Left ventricle myocardium inferior (tissue), 1 donor: ENCODE measurements around the gene LRFN3. TPM values are rescaled to one million over a fixed set of nuclear protein-coding genes. Genes with fewer than 3 reads are reported as not detected.

Experiments used
- DNase-seq: peaks from one replicate; pipeline ENCODE4 v3.0.0-alpha.2; 2020
- H3K27ac ChIP-seq: fragments of 200-600 bp; replicated peaks from 2 replicates; pipeline ENCODE4 v1.8.0; 2021
- H3K27me3 ChIP-seq: fragments of 200-600 bp; 2 replicates; pipeline ENCODE4 v1.8.0; 2021; ENCODE audit warnings: low read depth
- H3K36me3 ChIP-seq: fragments of 200-600 bp; 2 replicates; pipeline ENCODE4 v1.8.0; 2021
- H3K4me1 ChIP-seq: fragments of 200-600 bp; 2 replicates; pipeline ENCODE4 v1.8.0; 2021
- H3K4me3 ChIP-seq: fragments of 200-600 bp; 2 replicates; pipeline ENCODE4 v1.8.0; 2021; ENCODE audit warnings: mild to moderate bottlenecking, moderate library complexity
- H3K9me3 ChIP-seq: fragments of 200-600 bp; replicated peaks from 2 replicates; pipeline ENCODE4 v1.8.0; 2021
- CTCF ChIP-seq: fragments of 200-600 bp; IDR thresholded peaks from 2 replicates; pipeline ENCODE4 v1.8.0; 2021; ENCODE audit warnings: antibody characterized with exemption, mild to moderate bottlenecking, borderline replicate concordance
- intact Hi-C: fragments of 100-400 bp; cut with micrococcal nuclease; formaldehyde crosslinking; loops from one replicate; pipeline ENCODE4 v1.11.0; 2022
- total RNA-seq: library from RNA; stranded (reverse); fragmentation: NEBNext Ultra II Directional; extraction: Animal tissue kit (Norgen Biotek cat#: 25700); gene quantifications from one replicate; pipeline ENCODE4 v1.2.1, GENCODE V29; 2021
- donor health status: DM: no; HTN: yes; CAD: no; lungs with severe emphysema.

Gene LRFN3
- total RNA-seq, 1 donor from 2014 or later: 7.1 TPM

- Histone ChIP-seq H3K4me3 (no peak overlapping the region), H3K27ac (no peak overlapping the region), H3K9me3 (no peaks in the 10 kb centered on the region), H3K36me3 (peaks cover 40% of the 10 kb centered on the region), H3K4me1 (no peaks in the 10 kb centered on the region), H3K27me3 (no peaks in the 10 kb centered on the region)
- no peak for TF ChIP-seq CTCF
- no peak for DNase-seq
- intact Hi-C loops: no loop called here
Measured at GRCh38 chr19:35943321-35944301, 7.4 kb downstream of the LRFN3 start.

- no peak for DNase-seq
- Histone ChIP-seq H3K4me1 (no peaks in the 10 kb centered on the region), H3K27ac (no peak overlapping the region), H3K4me3 (no peak overlapping the region), H3K9me3 (no peaks in the 10 kb centered on the region), H3K27me3 (no peaks in the 10 kb centered on the region), H3K36me3 (peaks cover 33% of the 10 kb centered on the region)
- intact Hi-C loops: no loop called here
- no peak for TF ChIP-seq CTCF
Measured at GRCh38 chr19:35944556-35944955, 8.4 kb downstream of the LRFN3 start.

GRCh38 chr19:35945121-35945790, 9.1 kb downstream of the LRFN3 start:
- Histone ChIP-seq H3K36me3 (peaks cover 26% of the 10 kb centered on the region), H3K27me3 (no peaks in the 10 kb centered on the region), H3K9me3 (no peaks in the 10 kb centered on the region), H3K4me1 (no peaks in the 10 kb centered on the region), H3K4me3 (no peak overlapping the region), H3K27ac (no peak overlapping the region)
- intact Hi-C loops: no loop called here
- no peak for DNase-seq
- TF ChIP-seq CTCF: no peak

- no peak overlapping the region for H3K27ac ChIP-seq
- H3K36me3 ChIP-seq: peaks cover 17% of the 10 kb centered on the region
- H3K9me3 ChIP-seq: no peaks in the 10 kb centered on the region
- no peaks in the 10 kb centered on the region for H3K4me1 ChIP-seq
- no peak for DNase-seq
- no peak for TF ChIP-seq CTCF
- no peak overlapping the region for H3K4me3 ChIP-seq
- intact Hi-C loops: no loop called here
- no peaks in the 10 kb centered on the region for H3K27me3 ChIP-seq
Measured at GRCh38 chr19:35946203-35946602, 10.0 kb downstream of the LRFN3 start.

GRCh38 chr19:35949131-35949530, 13.0 kb downstream of the LRFN3 start:
- H3K4me3 ChIP-seq: no peak overlapping the region
- H3K9me3 ChIP-seq: no peaks in the 10 kb centered on the region
- peaks cover 9% of the 10 kb centered on the region for H3K36me3 ChIP-seq
- no peak overlapping the region for H3K27ac ChIP-seq
- intact Hi-C loops: no loop called here
- no peak for TF ChIP-seq CTCF
- H3K27me3 ChIP-seq: peaks cover 18% of the 10 kb centered on the region
- no peaks in the 10 kb centered on the region for H3K4me1 ChIP-seq
- DNase-seq: no peak
